GM12892 (cell line): ENCODE results near the gene YRDC.

Experiments
- POLR2A ChIP-seq: IDR thresholded peaks from 2 replicates; pipeline ENCODE4 v1.6.1; 2011; ENCODE audit warnings: low read depth, low read length, control low read depth
- POLR2AphosphoS5 ChIP-seq: IDR thresholded peaks from 2 replicates; pipeline ENCODE4 v1.6.1; 2011; ENCODE audit warnings: low read depth, low read length, control low read depth

- TF ChIP-seq POLR2A: no peak
- no peak for TF ChIP-seq POLR2AphosphoS5
Measured at GRCh38 chr1:37759451-37759850, 48.6 kb downstream of the YRDC start.
